Esophagus squamous epithelium (tissue), 5 donors: ENCODE results near the gene ZEB2. TPM values are rescaled to one million over a fixed set of nuclear protein-coding genes. Genes with fewer than 3 reads are reported as not detected.

Experiments
- DNase-seq: peaks from one replicate; lab custom pipeline; 2025; lab: John Stamatoyannopoulos, UW
- H3K27ac ChIP-seq, 4 donors: fragments of 200-600 bp; sonication (generic); one replicate each; pipeline ENCODE4 v1.5.1; 2016 to 2019; ENCODE audit warnings: mild to moderate bottlenecking in 1 of 4
- H3K27me3 ChIP-seq, 4 donors: fragments of 200-600 bp; sonication (generic); 1 replicate in 3 of 4; 2 replicates in 1 of 4; pipeline versions ENCODE4 v1.5.1 to v1.6.0; 2017 to 2021; ENCODE audit warnings: antibody characterized with exemption in 1 of 4
- H3K36me3 ChIP-seq, 3 donors: fragments of 200-600 bp; sonication (generic); one replicate each; pipeline ENCODE4 v1.5.1; 2016 to 2019
- H3K4me1 ChIP-seq, 3 donors: fragments of 200-600 bp; sonication (generic); one replicate each; pipeline ENCODE4 v1.5.1; 2017 to 2019
- H3K4me3 ChIP-seq, 4 donors: fragments of 200-600 bp; sonication (generic); 1 replicate in 3 of 4; 2 replicates in 1 of 4; pipeline ENCODE4 v1.5.1; 2016 to 2019; ENCODE audit warnings: mild to moderate bottlenecking in 2 of 4, moderate library complexity in 1 of 4
- H3K9me3 ChIP-seq, 3 donors: fragments of 200-600 bp; sonication (generic); one replicate each; pipeline ENCODE4 v1.5.1; 2016 to 2019
- POLR2A ChIP-seq, 4 donors: fragments of 450-650 bp; IDR thresholded peaks; one replicate each; pipeline ENCODE4 v1.6.1; 2017; ENCODE audit warnings: antibody characterized with exemption in 4 of 4, mild to moderate bottlenecking in 4 of 4, moderate library complexity in 3 of 4
- WGBS, 2 donors: methylation state at CpG; one replicate each; pipeline ENCODE4 v1.1.5; 2018; 5-methylcytosine and 5-hydroxymethylcytosine counted together
- intact Hi-C: fragments of 100-400 bp; cut with DNase I; formaldehyde crosslinking; loops from one replicate; pipeline ENCODE4 v1.15.0; 2022
- total RNA-seq, 4 donors: library from RNA; depleted of rRNA; stranded (reverse); fragments of >200 nt; gene quantifications; one replicate each; pipeline ENCODE4 v1.1.0, GENCODE V29; 2016
- TF ChIP-seq, protein P1 (sequence below), 6 experiments: fragments of 450-650 bp in 4 of 6; fragments of 200-600 bp in 2 of 6; sonication (generic) in 2 of 6; IDR thresholded peaks; one replicate each; pipeline ENCODE4 v1.5.1; 2016 to 2019; ENCODE audit warnings: antibody characterized with exemption in 6 of 6, mild to moderate bottlenecking in 4 of 6, moderate library complexity in 4 of 6
- donor health status: DM: yes; HTN: yes; CAD: no.

ZEB2 gene
- total RNA-seq, 4 donors from 2014 or later = 3.1 to 56.5 (median 15.7) TPM

DNA sequence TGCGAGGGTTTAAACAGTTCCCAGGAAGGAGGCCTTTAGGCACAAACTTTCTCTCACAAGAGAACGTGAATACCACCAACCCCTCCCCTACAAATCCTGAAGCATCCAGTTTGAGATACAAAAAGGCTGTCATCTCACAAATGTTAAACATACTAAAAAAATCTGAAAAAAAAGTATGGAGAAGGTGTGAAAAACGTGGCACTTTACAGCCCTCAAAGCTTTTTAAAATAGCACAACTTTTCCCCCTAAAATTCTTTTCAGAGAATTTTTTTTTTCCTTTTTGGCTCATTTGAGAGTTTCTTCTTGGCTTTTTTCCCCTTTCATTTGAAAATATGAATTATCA is 10.1 kb downstream of the ZEB2 start:
- WGBS, 2 donors = 47 to 48% methylated on average over 3 of the region's 3 CpGs

DNA sequence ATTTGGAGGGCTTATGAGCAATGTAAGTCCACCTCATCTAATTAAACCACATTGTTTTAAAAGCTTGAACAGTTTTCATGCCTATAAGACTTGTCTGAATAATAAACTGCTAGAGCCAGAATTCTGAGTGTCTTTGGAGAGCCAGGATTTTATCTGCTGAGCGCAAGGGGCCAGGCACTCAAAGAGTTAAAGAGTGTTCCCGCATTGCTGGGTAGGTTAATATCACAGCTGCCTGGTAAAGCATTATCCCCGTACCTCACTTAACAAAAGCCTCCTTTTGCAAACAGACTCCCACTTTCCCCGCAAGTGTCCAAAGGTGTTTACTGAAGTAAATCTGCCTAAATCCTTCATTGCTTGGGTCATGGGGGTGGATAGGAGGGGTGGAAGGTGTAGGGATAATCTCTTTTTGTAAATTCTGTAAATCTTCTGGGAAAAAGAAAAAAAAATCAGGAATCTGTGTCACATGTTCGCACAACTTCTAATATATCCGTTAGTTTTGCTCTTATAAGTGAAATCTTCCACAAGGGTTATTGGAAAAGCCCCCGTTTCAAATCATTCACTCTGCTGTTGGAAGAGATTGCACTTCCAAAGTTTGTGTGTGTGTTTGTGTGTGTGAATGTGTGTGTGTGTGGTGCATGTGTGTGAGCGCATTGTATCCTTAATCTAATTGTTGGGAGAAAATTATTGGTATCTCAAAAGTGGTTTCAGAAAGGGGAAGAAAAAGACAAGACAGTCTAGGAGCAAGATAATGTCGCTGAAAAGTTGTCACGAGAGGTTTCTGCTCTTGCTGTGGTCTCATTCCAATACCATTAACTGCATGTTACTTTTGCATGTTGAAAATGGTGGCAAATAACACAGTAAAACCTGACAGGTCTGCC is 10.7 kb downstream of the ZEB2 start:
- DNase-seq = no peak
- Histone ChIP-seq H3K4me3 (peak overlapping the region in 3 of 4 donors; percentile 18 to 38 (median 25)), H3K4me1 (peaks cover 5 to 51% (median 14%) of the 10 kb centered on the region in 3 donors), H3K27me3 (peaks cover 0 to 37% (median 0%) of the 10 kb centered on the region in 4 donors), H3K36me3 (no peaks in the 10 kb centered on the region), H3K9me3 (no peaks in the 10 kb centered on the region), H3K27ac (peak overlapping the region; percentile 71 to 98 (median 95))
- 54 to 64% methylated on average over 10 of the region's 10 CpGs for WGBS, 2 donors
- TF ChIP-seq POLR2A (IDR thresholded peaks at IDR 0.05) = no peak
- TF ChIP-seq, protein P1, sequence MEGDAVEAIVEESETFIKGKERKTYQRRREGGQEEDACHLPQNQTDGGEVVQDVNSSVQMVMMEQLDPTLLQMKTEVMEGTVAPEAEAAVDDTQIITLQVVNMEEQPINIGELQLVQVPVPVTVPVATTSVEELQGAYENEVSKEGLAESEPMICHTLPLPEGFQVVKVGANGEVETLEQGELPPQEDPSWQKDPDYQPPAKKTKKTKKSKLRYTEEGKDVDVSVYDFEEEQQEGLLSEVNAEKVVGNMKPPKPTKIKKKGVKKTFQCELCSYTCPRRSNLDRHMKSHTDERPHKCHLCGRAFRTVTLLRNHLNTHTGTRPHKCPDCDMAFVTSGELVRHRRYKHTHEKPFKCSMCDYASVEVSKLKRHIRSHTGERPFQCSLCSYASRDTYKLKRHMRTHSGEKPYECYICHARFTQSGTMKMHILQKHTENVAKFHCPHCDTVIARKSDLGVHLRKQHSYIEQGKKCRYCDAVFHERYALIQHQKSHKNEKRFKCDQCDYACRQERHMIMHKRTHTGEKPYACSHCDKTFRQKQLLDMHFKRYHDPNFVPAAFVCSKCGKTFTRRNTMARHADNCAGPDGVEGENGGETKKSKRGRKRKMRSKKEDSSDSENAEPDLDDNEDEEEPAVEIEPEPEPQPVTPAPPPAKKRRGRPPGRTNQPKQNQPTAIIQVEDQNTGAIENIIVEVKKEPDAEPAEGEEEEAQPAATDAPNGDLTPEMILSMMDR (IDR thresholded peaks at IDR 0.05) = no peak
- intact Hi-C loops = no loop called here

More for the DNA sequence above, 10.1 kb downstream of the ZEB2 start:
- H3K4me1 ChIP-seq = peaks cover 5 to 45% (median 8%) of the 10 kb centered on the region in 3 donors
- intact Hi-C loops = no loop called here
- TF ChIP-seq POLR2A (IDR thresholded peaks at IDR 0.05) = no peak
- TF ChIP-seq, protein P1 (IDR thresholded peaks at IDR 0.05) = no peak
- peaks cover 0 to 43% (median 0%) of the 10 kb centered on the region in 4 donors for H3K27me3 ChIP-seq
- H3K4me3 ChIP-seq = peak overlapping the region in 3 of 4 donors; percentile 13 to 88 (median 25)
- no peaks in the 10 kb centered on the region for H3K36me3 ChIP-seq
- DNase-seq = no peak
- H3K27ac ChIP-seq = peak overlapping the region; percentile 71 to 98 (median 95)
- H3K9me3 ChIP-seq = no peaks in the 10 kb centered on the region

- peaks cover 0 to 28% (median 0%) of the 10 kb centered on the region in 4 donors for H3K27me3 ChIP-seq
- WGBS, 2 donors = 58 to 65% methylated on average over 14 to 15 of the region's 15 CpGs
- H3K27ac ChIP-seq = peak overlapping the region; percentile 28 to 98 (median 95)
- TF ChIP-seq, protein P1 (IDR thresholded peaks at IDR 0.05) = no peak
- TF ChIP-seq POLR2A (IDR thresholded peaks at IDR 0.05) = no peak
- H3K4me1 ChIP-seq = peaks cover 5 to 60% (median 14%) of the 10 kb centered on the region in 3 donors
- intact Hi-C loops = no loop called here
- no peaks in the 10 kb centered on the region for H3K9me3 ChIP-seq
- DNase-seq = no peak
- peak overlapping the region in 3 of 4 donors; percentile 18 to 38 (median 25) for H3K4me3 ChIP-seq
- H3K36me3 ChIP-seq = no peaks in the 10 kb centered on the region
Observed at GRCh38 chr2:144508172-144508851, 11.6 kb downstream of the ZEB2 start.

DNA sequence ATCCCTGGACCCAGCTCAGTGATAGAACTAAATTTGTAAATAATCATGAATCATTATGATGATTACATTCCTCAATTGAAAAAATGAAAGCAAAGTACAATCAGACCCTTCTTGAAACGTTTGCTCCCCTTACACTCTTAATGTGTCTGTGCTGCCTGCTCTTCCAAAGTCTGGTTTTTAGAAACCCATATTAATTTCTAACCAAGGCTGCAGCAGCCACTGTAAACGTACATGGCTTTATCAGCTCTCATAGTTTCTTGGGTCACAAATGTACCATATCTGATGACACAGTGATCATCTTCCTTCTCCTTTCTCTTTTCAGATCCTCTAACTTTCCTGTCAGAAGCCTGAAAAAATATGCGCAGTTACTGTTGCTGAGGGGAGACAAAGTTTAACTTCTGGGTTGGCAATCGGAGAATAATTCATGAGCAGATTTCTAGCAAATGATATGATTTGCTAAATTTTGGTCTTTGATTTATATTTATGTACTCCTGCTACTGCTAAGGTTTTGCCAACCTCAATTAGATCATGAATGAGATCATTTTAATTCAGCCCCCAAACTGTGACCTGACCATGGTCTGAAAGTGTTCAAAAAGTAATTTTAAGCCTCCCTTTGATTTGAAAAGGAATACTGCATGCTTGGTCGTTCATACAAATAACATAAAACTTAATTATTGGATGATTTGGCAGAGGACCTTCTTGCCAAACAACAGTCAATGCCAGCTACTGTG is 12.3 kb downstream of the ZEB2 start:
- TF ChIP-seq POLR2A (IDR thresholded peaks at IDR 0.05) = no peak
- TF ChIP-seq, protein P1 (IDR thresholded peaks at IDR 0.05) = no peak
- DNase-seq = no peak
- Histone ChIP-seq H3K27ac (peak overlapping the region; percentile 28 to 98 (median 95)), H3K9me3 (no peaks in the 10 kb centered on the region), H3K36me3 (no peaks in the 10 kb centered on the region), H3K27me3 (peaks cover 0 to 21% (median 0%) of the 10 kb centered on the region in 4 donors), H3K4me3 (peak overlapping the region in 3 of 4 donors; percentile 4 to 38 (median 25)), H3K4me1 (peaks cover 5 to 67% (median 14%) of the 10 kb centered on the region in 3 donors)
- WGBS, 2 donors = 37 to 46% methylated on average over 5 of the region's 5 CpGs
- intact Hi-C loops = no loop called here
